NCI-H2171 (cell line): ENCODE data around the gene IL1R2.

Source experiments
- DNase-seq: peaks from one replicate; lab custom pipeline; 2025; lab: John Stamatoyannopoulos, UW

The IL1R2 gene

GRCh38 chr2:101975171-101975870 lies 16.4 kb upstream of the IL1R2 start:
- DNase-seq = no peak

DNA sequence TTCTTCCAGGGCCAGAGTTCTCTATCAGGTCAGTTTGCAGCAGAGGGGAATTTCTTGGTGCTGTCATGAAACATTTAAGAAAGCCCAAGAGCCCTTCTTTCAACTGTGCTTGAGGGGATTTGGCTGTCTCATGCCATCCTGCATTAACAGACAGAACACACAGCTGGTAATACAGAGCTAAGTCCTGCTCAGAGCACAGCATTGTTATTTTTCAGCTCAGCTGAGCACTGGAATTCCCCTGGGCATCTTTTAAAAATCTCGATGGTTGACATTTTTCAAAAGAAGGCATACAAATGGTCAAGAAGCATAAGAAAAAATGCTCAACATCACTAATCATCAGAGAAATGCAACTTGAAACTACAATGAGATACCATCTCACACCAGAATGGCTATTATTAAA lies 14.9 kb upstream of the IL1R2 start:
- no peak for DNase-seq

DNA sequence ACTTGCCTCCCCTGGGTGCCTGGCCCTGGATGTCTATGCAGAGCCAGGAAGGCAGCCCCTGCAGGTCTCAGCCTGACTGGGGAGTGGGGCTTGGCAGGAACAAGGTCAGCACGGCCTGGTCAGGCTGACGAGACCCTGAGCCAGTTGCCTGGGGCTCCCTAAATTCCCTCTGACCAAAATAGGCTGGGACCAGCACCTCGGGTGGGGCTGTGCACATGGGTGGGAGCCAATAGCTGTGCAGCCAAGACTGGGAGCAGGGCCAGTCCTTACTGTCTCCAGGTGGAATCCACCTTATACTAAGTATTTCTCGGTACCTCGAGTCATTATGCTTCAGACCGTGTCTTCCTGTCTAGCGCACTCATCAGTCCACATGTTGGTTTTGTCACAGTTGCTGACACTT lies 11.4 kb upstream of the IL1R2 start:
- no peak for DNase-seq

DNA sequence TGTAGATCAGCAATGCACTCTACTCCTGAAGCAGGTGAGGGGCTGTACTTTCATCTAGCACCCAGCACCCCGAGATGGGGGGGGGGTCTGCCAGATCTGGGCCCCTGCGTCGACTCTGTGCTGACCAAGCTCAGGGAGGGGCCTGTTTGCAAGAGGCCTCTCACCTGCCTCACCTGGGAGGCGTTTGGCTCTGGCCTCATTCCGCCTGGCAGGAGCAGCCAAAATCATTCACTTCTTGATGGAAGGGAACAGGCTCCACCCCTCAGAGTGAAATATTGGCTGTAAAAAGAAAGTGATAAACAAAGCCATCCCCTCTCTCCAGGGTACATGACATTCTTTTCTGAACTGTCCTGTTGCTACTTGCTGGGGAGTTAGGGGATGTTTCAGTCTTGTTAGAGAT lies 10.7 kb upstream of the IL1R2 start:
- no peak for DNase-seq

- DNase-seq = no peak
These were observed 10.3 kb upstream of the IL1R2 start for GRCh38 chr2:101981504-101981903.

GRCh38 chr2:101982495-101983029 lies 9.2 kb upstream of the IL1R2 start:
- no peak for DNase-seq

GRCh38 chr2:101983486-101983885 lies 8.3 kb upstream of the IL1R2 start:
- no peak for DNase-seq

DNA sequence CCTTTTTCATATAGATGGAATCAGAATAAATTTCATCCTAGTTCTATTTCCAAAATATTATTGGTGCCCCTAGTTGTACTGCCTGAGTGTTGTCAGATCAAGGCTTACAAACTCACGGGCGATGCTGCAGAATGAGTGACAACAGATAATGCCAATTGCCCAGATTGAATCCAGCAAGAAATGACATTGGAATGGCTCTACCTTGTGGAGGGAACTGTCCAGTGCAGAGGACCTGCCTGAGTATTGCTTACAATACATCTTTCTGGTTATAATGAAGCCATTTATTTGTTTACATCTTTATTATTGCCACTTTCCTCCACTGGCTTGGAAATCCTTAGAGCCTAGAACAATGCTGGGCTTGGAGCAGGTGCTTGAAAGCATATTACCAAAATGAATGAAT lies 7.8 kb upstream of the IL1R2 start:
- no peak for DNase-seq

DNA sequence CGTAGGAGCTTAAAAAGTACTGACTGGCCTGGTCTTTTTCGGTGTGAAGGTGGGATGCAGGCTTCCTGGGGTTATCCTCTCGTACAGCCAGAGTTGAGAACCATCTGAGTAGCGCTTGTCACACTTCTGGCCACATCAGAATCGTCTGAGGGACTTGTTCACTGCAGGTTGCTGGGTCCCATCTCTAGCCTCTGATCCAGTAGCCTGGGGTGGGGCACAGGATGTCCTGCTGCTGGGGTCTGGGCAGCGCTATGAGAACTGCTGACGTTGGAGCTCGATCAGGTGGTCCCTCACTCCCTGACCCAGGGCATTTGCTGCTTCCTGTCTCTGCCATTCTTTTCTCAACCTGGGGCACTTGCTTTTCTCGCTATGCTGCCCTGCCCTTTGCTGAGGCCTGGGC lies 7.1 kb upstream of the IL1R2 start:
- DNase-seq = no peak

GRCh38 chr2:101985101-101985792 lies 6.5 kb upstream of the IL1R2 start:
- no peak for DNase-seq

DNA sequence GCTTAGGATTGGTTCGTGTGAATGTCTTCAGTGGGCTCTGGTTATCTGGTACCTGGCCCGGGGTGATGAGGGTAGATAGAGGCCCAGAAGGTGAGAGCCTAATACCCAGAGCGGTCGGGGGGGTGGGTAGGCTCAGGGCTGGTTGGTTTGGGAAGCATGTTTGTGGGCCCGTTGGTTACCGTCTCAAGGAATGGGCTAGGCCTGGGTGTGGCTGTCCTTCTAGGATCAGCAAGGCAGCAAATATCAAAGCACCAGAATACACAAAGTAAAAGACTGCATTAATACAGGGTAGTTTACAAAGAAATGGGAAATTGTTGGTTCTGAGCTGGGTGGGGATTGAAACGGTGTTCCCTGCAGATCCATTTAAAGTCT lies 6.0 kb upstream of the IL1R2 start:
- DNase-seq = no peak

DNA sequence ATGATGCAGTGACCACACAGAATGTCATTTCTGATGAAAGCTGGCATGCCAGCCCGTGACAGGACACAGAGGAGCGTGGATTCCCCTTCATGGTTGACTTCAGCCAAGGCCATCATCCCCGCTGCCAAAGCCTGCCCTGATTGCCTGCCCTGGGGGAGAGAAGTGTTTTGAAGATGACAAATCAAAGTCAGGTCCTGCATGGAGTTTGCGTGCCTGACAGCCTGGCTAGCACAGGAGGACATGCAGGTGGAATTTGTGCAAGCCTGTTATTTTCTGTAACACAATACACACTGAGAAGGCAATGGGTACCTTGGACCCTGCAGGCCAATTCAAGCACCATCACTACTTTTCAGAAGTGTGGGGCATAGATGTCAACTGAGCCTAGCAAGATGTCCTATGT lies 5.4 kb upstream of the IL1R2 start:
- DNase-seq = no peak

GRCh38 chr2:101986804-101987740 lies 4.7 kb upstream of the IL1R2 start:
- no peak for DNase-seq

DNA sequence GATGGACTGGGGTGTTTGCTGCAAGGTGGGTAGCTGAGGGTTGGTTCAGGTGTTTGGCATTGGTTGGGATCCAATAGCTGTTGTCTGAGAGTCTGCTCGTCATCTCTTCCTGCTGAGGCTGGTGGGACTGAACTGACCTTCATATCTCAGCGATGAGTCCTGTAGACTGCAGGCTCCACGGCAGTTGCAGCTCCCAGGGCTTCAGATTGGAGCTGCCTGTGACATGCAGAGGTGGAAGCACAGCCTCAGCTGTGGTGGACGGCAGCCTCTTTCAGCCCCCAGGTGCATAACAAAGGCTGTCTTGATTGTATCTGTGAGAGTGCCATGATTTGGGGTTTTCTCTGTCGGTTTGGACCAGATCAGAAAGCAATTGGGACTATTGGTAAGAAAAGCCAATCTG lies 3.9 kb upstream of the IL1R2 start:
- DNase-seq = no peak

DNA sequence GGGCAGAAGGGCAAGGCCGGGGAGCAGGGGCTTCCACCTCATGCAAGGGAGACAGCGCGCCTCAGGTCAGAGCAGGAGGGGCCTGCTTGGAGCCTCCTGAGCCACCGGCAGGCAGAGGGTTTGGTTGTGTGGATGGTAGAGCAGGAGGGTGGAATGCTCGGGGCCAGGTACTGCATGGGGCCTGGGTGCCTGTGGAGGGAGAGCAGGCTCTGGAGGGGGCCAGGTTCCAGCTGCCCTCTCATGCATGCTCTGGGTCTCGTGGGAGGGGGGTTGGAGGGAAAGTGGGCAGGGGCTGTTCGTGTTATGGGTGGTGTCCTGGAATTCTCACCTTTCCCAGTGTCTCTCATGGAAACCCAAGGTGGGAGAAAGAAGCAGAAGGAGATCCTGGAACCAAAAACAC lies 3.2 kb upstream of the IL1R2 start:
- no peak for DNase-seq

GRCh38 chr2:101989740-101990460 lies 1.9 kb upstream of the IL1R2 start:
- DNase-seq = no peak

DNA sequence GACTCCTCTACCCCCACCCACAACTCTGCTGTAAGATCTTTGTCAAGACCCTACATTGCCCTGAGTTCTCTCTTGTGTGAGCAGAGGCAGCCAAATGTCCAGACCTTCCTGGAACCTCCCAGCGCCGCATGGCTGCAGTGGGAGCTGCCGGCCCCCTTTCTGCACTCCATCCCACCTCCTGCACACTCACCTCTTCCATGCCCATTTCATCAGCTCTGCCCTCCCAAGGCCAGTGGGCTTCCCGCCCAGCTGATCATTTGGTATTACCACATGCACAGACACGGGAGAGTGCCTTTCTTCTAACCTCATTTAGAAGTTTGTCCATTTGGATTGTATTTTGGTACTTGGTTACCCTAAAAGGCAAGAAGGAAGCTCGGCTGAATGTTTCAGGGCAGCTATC lies 2.0 kb downstream of the IL1R2 start:
- DNase-seq = no peak

DNA sequence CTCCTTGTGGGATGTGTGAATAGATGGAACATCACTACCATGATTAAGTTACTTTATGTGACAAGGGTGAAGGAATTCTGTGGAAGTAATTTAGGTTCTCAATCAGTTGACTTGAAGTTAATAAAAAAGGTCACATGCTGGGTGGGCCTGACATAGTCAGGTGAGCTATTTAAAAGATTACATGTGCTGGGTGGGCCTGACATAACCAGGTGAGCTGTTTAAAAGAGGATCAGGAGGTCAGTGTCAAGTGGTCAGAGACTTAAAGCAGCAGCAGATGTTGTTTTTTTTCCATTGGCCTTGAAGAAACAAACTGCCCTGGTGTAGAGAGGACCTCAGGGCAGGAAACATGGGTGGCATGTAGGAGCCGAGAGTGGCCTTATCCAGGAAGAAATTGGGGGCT lies 3.3 kb downstream of the IL1R2 start:
- DNase-seq = no peak

DNA sequence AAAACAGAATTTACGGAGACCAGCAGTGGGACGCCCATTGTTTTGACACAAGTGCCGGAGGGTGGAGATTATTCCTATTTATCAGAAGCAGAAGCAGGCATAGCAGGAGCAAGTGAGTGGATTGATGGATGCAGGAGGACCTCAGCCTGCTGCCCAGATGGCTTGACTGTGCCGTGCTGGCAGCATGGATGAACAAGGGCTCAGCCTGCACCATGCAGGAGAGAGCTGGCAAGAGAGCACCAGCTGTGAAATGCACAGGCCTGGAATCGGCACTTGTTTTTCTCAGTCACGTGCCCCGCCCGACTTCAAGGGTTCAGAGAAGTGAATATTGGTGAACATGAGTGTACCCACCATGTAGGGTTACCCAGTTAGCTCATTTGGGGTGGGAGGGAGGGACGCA lies 4.0 kb downstream of the IL1R2 start:
- DNase-seq = no peak

- DNase-seq = no peak
These were observed 6.8 kb downstream of the IL1R2 start for GRCh38 chr2:101998556-101998895.

GRCh38 chr2:101998896-101999789 lies 7.4 kb downstream of the IL1R2 start:
- no peak for DNase-seq
